ENCODE results near the gene LRP1-AS.
A peak's percentile ranks its signal among the peaks of the same experiment; 100 is the strongest.

The LRP1-AS gene

GRCh38 chr12:57160040-57160439 is 12.6 kb upstream of the LRP1-AS start:
- no peak for DNase-seq (ENCODE audit: low spot score)

DNA sequence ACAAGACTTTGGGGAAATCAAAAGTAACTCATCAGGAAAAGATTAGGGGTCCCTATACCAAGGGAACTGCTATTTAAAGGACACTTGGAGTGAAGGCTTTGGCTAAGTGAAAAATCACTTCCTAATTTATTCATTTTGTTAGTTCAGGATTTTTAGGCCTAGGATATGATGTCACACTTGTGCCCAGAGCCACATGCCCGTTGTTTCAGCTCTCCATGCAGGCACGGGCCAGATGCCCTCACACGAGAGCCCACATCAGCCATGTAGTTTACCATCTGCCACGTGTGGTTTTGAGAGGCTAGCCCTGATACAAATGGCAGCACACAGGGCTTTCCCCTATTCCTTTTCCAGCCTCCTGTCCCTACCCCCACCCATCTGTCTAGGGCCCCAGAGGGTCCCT is 11.9 kb upstream of the LRP1-AS start:
- no peak for DNase-seq (ENCODE audit: low spot score)

DNA sequence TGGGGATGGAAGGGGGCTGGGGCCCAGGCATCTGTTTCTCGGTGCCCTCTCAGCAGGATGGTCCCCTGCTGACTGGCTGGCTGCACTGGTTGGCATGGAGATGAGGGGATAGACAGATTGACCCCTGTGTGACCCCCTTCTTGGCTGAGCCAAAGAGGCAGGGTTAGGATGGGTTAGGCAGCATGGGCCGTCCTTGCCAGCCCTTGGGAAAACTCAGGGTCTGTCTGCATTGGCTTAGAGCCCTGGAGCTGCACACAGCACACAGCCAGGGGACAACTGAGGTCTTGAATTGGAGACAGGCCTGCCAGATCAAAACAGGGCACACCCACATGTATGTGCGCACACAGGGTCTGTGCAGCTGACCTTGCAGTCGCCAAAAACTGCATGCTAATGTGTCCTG is 11.2 kb upstream of the LRP1-AS start:
- no peak for DNase-seq (ENCODE audit: low spot score)

GRCh38 chr12:57158186-57158585 is 10.8 kb upstream of the LRP1-AS start:
- DNase-seq (ENCODE audit: low spot score), result no peak

- no peak for DNase-seq (ENCODE audit: low spot score)
Measured at GRCh38 chr12:57157588-57158173, 10.3 kb upstream of the LRP1-AS start.

GRCh38 chr12:57156701-57157403 is 9.4 kb upstream of the LRP1-AS start:
- no peak for DNase-seq (ENCODE audit: low spot score)

DNA sequence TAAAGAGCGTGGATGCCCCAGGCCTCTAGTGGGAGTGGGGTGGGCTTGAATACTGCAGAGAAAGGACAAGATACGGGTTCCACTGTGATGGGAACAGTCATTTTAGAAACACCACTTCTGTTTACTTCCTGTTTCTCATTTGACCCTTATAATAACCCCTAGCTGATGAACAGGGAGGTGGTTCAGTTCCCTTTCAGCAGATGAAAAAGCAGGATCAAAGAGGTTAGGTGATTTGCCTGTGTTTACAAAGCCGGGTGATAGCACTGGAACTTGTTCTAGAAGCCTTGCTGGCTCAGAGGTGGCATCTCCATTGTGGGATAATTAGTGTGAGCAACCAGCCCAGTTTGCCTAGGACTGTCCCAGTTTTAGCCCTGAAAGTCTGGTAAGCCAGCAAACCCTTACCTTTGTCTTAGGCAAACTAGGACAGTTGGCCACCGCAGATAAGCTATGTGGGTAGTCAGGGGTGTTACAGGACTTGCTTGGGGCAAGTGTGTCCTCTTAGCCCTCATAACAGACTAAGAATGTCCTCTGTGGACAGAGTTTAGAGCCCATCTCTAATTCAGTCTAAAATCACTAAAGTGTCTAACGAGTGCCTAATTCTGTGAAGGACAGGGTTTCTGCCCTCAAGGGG is 7.5 kb upstream of the LRP1-AS start:
- no peak for DNase-seq (ENCODE audit: low spot score)

GRCh38 chr12:57154076-57154475 is 6.7 kb upstream of the LRP1-AS start:
- no peak for DNase-seq (ENCODE audit: low spot score)

DNA sequence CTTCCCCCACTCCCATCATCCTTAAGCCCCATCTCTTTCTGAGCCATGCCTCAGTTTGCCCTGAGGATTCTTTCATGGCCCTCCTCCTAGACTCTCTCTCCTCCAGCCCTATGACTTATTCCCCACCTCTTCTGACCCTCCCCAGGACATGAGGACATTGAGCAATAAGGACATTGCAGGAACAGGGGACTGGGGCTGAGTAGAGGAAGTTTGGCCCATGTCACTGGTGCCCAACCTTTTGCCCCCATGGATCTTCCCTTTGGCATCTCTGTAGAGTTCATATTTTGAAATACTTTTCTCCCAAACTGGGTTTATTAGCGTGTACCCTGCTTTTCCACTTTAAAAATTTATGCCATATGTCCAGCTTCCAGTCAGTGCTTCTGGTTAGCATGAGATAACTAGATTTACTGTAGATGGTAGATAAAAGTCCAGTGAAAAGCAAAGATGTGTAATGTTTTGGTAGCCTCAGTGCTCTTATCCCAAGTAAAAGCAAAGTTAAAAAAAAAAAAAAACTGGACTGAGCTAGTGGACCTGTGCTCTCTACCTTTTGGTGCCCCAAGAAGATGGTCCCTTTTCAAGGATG is 6.1 kb upstream of the LRP1-AS start:
- no peak for DNase-seq (ENCODE audit: low spot score)

GRCh38 chr12:57152639-57153038 is 5.2 kb upstream of the LRP1-AS start:
- no peak for DNase-seq (ENCODE audit: low spot score)

DNA sequence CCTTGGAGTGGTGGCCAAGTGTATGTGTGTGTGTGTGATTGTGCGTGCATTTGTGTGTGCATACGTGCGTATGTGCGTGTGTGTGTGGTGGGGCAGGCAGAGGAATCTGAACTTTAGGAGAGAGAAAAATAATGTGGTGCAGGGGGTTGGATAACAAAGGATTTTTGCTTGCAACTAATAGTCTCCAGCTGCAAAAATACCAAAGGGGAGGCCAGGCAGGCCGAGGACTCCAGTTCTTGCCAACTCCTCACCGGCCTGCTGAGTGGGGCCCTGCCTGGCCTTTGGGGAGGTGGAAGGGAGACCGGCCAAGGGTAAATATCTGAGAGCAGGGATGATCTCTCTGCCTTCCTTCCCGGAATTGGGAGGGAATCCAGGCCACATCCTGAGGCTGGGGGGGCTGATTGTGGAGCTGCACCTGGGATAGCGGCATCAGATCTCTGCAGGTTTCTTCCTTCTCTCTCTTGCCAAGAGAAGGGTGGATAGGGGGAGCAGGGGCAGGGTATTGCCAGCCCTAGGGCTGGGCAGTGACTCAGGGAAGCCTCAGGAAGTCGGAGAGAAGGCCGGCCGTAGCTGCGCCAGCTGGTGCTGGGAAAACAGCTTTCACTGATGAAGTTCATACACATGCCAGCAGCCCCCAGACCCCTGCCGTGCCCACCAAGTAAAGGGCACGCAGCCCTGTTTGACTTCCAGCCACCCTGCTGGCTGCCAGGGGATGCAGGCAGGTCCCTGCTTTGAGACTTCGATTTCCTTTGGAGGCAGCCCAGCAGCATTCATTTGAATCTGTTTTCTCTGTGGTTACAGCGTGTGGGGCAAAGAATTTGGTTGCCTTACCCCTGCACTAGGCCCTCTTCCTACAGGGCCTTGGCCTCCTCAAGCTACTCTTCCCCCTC is 4.6 kb upstream of the LRP1-AS start:
- DNase-seq (ENCODE audit: low spot score), result peak; percentile 84

DNA sequence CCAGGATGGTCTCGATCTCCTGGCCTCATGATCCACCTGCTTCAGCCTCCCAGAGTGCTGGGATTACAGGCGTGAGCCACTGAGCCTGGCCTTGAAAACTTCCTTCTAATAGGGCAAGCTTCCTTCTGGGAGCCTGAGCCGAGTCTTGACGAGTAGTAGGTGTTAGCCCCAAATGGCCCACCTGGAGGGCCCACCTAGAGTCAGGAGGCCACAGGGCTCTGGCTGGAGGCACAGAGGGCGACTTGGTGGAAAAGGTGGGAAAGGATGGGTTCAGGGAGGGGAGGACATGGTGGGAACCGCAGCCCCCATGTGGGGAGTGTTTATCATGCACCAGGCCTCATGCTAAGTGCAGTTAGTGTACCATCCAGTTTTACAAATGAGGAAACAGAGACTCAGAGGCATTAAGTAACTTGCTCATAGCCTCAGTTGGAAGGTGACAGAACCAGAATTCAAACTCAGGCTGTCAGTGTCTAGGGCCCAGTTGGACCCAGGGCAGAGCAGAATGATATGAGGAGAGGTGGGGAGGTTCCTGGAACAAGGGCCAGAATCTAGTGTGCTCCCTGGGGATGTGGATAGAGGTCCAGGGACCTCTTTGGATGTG is 3.1 kb upstream of the LRP1-AS start:
- no peak for DNase-seq (ENCODE audit: low spot score)

- peak; percentile 81 for DNase-seq (ENCODE audit: low spot score)
Measured at GRCh38 chr12:57149245-57149900, 2.0 kb upstream of the LRP1-AS start.

DNA sequence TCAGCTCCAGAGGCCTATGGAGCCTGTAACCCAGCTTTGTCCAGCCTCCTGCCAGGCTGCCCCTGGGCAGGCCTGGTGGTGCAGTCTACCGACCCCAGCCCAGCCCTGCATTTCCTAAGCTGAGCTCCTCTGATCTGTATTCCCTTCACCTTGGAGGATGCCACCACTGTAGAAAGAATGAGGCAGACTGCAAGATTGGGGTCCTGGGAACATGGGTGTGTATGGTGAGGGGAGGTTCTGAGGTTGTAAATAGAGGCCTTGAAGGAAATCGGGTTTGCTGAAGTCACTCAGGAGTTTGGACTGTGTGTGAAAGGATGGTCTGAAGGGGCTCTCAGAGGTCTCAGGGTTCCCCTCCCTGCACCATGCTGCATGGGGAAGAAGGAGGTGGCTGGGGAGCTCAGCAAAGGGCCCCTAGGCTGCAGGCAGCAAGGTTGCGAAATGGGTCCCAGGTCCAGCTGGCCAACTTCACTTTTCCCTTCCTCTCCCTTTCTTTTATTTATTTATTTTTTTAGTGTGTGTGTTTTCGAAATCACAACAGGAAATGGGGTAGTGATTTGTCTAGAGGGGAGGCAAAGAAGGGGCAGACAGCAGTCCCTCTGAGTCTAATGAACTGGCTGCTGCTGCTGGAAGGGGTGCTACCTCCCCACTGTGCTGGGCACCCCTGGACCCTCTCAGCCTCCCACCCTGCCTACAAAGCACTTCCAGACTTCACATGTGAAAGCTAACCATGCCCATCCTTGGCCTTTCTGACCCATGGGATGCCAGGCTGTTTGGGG is 1.2 kb upstream of the LRP1-AS start:
- DNase-seq (ENCODE audit: low spot score), result no peak

- no peak for DNase-seq (ENCODE audit: low spot score)
Measured at GRCh38 chr12:57146092-57146491, 1.3 kb downstream of the LRP1-AS start.

DNA sequence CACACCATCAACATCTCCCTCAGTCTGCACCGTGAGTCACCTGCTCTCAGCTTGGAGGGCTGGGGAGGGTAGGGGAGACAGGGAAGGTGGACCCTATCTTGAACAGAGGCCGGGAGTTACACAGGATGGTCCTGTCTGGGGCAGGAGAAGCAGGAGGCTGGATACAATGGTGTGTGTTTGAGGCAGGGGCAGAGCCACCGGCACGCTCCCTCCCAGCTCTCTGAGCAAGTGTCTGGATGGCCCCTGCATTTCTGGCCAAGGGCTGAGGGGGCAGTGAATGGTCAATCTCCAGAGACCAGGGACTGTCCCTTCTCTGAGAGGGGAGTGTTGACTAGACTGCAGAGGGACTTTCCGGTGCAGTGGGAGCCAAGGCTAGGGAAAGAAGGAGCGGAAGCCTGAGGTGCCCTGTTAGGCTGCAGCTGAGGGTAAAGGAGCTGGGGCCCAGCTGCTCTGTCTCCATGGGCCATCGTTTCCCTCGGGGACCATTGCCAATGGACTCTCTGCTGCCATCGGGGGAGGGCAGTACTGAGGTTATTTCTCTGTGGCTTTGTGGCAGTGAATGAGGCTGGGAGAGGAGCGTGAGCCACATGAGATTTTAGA is 1.9 kb downstream of the LRP1-AS start:
- DNase-seq (ENCODE audit: low spot score), result no peak

DNA sequence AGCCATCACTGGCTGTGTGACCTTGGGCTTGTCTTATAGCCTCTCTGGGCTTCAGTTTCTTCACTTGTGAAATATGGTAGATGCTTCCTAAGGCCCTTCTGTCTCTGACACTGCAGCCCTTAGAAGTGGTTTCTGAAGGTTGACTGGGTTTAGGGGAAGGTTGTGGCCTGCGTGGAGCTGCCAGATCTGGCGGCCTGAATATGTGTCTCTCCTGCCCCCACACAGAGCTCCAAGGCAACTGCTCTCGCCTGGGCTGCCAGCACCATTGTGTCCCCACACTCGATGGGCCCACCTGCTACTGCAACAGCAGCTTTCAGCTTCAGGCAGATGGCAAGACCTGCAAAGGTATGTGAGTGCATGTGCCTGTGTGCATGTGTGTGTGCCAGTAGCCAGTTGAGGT is 4.0 kb downstream of the LRP1-AS start:
- DNase-seq (ENCODE audit: low spot score), result no peak

- no peak for DNase-seq (ENCODE audit: low spot score)
Measured at GRCh38 chr12:57142727-57143126, 4.7 kb downstream of the LRP1-AS start.

DNA sequence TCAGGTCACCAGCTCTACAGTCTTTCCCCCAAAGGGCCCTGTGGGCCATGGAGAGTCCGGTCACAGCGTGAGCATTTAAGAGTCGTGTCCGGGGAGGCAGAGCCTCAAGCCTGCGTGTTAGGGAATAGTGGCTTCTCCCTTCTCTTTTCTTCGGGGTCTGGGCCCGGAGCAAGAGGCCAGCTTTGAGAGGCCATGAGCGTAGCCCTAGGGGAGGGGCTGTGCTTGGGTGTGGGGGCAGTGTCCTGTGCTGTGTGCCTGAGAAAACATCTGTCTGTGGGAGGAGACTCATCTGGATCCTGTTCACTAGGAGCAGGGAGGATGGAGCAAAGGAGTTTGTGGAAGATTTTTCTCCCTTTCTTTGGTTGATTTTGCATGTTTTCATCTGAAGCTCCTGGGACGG is 5.3 kb downstream of the LRP1-AS start:
- DNase-seq (ENCODE audit: low spot score), result no peak

DNA sequence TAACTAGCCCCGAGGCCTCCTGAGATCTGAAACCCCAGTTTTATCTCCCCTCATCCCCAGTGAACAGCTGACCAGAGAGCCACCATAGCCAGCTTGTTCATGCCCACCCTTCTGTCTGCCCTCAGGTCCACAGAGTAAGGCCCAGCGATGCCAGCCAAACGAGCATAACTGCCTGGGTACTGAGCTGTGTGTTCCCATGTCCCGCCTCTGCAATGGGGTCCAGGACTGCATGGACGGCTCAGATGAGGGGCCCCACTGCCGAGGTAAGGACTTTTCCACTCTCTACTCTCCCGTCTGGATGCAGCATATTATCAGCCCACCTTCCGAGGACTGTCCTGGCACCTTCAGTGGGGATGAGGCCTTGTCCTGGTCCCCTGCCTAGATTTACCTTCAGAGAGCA is 6.2 kb downstream of the LRP1-AS start:
- no peak for DNase-seq (ENCODE audit: low spot score)
